ENCODE data around the gene TSEN34.
"Not testable (repeated sequence)": the region's sequence is repeated elsewhere in the genome, so short reads cannot be mapped to it uniquely, and the experiment has no call there.

Gene TSEN34

DNA sequence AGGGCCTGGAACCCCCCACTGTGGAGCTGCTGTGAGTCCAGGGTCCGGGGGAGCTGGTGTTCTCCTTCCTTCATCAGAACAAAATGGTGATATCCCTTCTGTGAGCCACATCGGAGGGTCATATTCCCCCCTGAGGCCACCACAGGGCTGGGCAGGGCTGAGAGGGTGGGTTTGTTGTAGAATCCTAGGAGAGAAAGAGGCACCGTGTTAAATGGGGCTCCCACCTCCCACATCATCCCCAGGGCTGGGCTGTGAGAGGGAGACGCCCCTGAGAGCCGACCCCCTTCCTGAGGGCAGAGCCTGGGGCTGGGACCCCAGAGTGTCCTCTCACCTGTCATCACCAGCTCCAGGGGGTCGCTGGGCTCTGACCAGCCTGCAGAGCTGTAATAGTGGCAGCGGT, 30.8 kb downstream of the TSEN34 start:
- H4K20me1 ChIP-seq (ENCODE audit: control insufficient read depth, insufficient read depth, low read depth, low read length); H3K4me1 ChIP-seq (ENCODE audit: control insufficient read depth, low read length); H3K4me3 ChIP-seq (ENCODE audit: low read length); H3K9me3 ChIP-seq (ENCODE audit: control insufficient read depth, insufficient read depth, low read length); H3K27me3 ChIP-seq (ENCODE audit: control insufficient read depth, low read length); H3K79me2 ChIP-seq (ENCODE audit: control insufficient read depth, low read length); H3F3A ChIP-seq (ENCODE audit: control insufficient read depth, insufficient read depth); H3K27ac ChIP-seq (ENCODE audit: low read depth, low read length); H3K9me2 ChIP-seq (replicated peaks; ENCODE audit: control insufficient read depth, low read length); H3K4me2 ChIP-seq (ENCODE audit: low read length); H3K36me3 ChIP-seq (ENCODE audit: control insufficient read depth, low read length): not testable (repeated sequence)

DNA sequence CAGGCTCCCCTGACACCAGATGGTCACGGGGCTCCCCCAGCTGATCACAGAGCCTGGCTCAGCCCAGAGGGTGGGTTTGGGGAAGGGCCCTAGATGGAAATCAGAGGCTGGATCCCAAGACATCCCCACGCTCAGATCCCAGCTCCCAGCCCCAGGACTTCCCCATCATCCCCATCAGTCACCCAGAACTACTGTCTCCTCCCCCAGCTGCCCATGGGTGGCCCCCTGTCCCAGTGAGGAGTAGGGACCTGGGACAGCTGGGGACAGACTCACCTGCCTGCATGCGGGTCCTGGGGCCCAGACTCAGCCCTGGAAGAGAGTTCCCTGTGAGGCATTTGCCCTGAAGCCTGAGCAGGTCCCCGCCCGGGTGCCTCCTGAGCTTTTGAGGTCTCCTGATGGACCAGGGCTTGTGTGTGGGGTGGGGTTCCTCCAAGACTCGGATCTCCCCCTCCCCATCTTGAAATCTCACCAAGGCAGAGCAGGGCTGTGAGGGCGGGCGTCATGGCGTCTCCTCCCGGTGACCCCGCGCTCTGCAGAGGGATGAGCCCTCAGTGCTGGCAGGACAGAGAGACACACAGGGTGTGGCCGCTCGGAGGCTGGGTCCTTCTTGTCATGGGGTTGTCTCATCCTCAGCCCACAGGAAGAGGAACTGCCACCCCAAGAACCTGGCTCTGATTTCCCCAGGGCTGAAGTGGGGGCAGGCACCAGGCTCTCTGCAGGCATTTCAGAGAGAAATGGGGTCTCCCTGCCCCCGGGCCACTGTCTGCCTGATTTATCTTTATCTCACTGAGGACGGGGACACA, 31.6 kb downstream of the TSEN34 start, which contains the start of gene LILRB3:
TSS of gene LILRB3 (minus strand) at position 534 of the 803 bp plus-strand sequence. CDS start at position 503, 31 bp downstream.
- not testable (repeated sequence) for H3K36me3 ChIP-seq (ENCODE audit: control insufficient read depth, low read length); H4K20me1 ChIP-seq (ENCODE audit: control insufficient read depth, insufficient read depth, low read depth, low read length); H3K9me3 ChIP-seq (ENCODE audit: control insufficient read depth, insufficient read depth, low read length); H3K4me2 ChIP-seq (ENCODE audit: low read length); H3K79me2 ChIP-seq (ENCODE audit: control insufficient read depth, low read length); H3F3A ChIP-seq (ENCODE audit: control insufficient read depth, insufficient read depth); H3K4me3 ChIP-seq (ENCODE audit: low read length); H3K4me1 ChIP-seq (ENCODE audit: control insufficient read depth, low read length); H3K27ac ChIP-seq (ENCODE audit: low read depth, low read length); H3K27me3 ChIP-seq (ENCODE audit: control insufficient read depth, low read length); H3K9me2 ChIP-seq (replicated peaks; ENCODE audit: control insufficient read depth, low read length)

DNA sequence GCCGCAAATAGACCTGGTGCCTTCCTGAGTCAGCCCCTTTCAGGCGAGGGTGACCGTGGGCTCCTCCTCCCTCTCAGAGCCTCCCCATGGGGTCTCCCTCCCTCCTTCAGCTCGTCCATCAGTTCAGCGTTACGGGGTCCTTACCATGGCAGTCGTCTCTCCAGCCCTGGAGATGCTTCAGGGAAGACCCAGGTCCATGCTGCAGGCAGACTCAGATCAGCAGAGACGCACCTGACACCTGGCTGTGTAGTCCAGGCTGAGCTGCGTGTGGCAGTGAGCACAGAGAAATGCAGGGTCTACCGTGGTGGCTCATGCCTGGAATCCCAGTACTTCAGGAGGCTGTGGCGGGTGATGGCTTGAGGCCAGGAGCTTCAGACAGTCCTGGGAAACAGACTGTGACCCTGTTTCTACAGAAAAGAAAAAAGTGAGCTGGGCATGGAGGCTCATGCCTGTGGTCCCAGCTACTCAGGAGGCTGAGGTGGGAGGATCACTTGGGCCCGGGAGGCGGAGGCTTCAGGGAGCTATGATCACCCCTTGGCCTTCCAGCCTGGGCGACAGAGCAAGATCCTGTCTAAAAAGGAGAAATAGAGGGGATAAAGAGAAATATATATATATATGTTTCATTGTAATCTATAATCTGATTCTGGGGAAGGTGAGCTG, 32.3 kb downstream of the TSEN34 start:
- not testable (repeated sequence) for H3K4me2 ChIP-seq (ENCODE audit: low read length); H3K79me2 ChIP-seq (ENCODE audit: control insufficient read depth, low read length); H3K27ac ChIP-seq (ENCODE audit: low read depth, low read length); H3K9me3 ChIP-seq (ENCODE audit: control insufficient read depth, insufficient read depth, low read length); H3K4me3 ChIP-seq (ENCODE audit: low read length); H3F3A ChIP-seq (ENCODE audit: control insufficient read depth, insufficient read depth); H3K9me2 ChIP-seq (replicated peaks; ENCODE audit: control insufficient read depth, low read length); H3K4me1 ChIP-seq (ENCODE audit: control insufficient read depth, low read length); H3K36me3 ChIP-seq (ENCODE audit: control insufficient read depth, low read length); H4K20me1 ChIP-seq (ENCODE audit: control insufficient read depth, insufficient read depth, low read depth, low read length); H3K27me3 ChIP-seq (ENCODE audit: control insufficient read depth, low read length)

DNA sequence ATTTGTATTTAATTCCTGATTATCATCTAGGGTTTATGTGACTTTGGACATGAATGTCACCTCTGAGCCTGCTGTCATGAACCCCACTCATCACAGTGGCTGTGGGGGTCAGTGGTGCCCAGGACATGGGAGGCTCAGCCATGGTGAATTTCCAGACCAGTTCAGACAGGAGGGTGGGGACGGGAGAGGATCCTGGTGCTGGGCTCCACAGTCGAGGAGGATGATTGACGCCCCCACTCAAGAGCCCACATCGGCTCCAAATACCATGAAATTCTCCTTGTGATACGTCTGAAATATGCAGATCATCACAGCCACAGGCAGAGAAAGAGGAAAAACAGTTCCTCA, 32.8 kb downstream of the TSEN34 start:
- not testable (repeated sequence) for H3K9me2 ChIP-seq (replicated peaks; ENCODE audit: control insufficient read depth, low read length); H3K27me3 ChIP-seq (ENCODE audit: control insufficient read depth, low read length); H3K4me2 ChIP-seq (ENCODE audit: low read length)

DNA sequence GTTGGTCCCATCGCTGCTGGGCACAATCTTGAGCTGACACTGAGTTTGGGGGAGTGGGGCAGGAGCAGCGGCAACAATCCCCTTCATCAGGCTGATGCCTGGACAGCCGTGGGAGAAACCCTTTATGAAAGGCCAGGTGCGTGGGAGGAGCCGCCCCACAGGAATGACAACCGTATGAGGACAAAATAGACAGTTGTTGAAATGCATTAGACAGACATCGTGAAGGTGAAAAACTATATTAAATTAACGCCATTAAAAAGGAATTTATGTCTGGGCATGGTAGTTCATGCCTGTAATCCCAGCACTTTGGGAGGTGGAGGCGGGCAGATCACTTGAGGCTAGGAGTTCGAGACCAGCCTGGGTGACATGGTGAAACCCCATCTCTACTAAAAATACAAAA, 33.5 kb downstream of the TSEN34 start:
- not testable (repeated sequence) for H3K36me3 ChIP-seq (ENCODE audit: control insufficient read depth, low read length); H3K9me2 ChIP-seq (replicated peaks; ENCODE audit: control insufficient read depth, low read length); H3K4me3 ChIP-seq (ENCODE audit: low read length); H3K79me2 ChIP-seq (ENCODE audit: control insufficient read depth, low read length); H4K20me1 ChIP-seq (ENCODE audit: control insufficient read depth, insufficient read depth, low read depth, low read length); H3K27me3 ChIP-seq (ENCODE audit: control insufficient read depth, low read length); H3K4me2 ChIP-seq (ENCODE audit: low read length); H3K9me3 ChIP-seq (ENCODE audit: control insufficient read depth, insufficient read depth, low read length); H3F3A ChIP-seq (ENCODE audit: control insufficient read depth, insufficient read depth); H3K4me1 ChIP-seq (ENCODE audit: control insufficient read depth, low read length); H3K27ac ChIP-seq (ENCODE audit: low read depth, low read length)

More for the DNA sequence above, 32.8 kb downstream of the TSEN34 start:
- H3K36me3 ChIP-seq (ENCODE audit: control insufficient read depth, low read length); H3K9me3 ChIP-seq (ENCODE audit: control insufficient read depth, insufficient read depth, low read length); H4K20me1 ChIP-seq (ENCODE audit: control insufficient read depth, insufficient read depth, low read depth, low read length); H3K4me1 ChIP-seq (ENCODE audit: control insufficient read depth, low read length); H3K79me2 ChIP-seq (ENCODE audit: control insufficient read depth, low read length); H3K4me3 ChIP-seq (ENCODE audit: low read length); H3K27ac ChIP-seq (ENCODE audit: low read depth, low read length); H3F3A ChIP-seq (ENCODE audit: control insufficient read depth, insufficient read depth): not testable (repeated sequence)

DNA sequence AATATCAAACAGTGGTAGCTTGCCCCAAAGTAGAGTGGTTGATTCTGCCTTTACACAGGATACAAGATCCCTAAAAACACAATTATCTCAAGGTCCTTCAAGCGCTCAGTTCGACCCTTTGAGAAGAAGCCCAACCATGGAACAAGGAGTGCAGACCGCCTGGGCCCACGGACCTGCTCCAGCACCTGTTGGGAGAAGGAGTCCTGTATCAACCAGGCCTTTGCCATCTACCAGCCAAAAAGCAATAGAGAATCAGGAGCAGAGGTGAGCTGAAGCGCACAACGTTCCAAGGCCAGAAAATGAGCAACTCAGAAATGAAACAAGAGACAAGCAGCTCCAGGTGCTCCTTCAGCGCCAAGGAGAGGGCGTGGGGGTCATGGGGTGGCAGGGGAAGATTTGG, 38.0 kb downstream of the TSEN34 start:
- Histone ChIP-seq H3K27me3 (ENCODE audit: control insufficient read depth, low read length) (peaks cover 21% of the 10 kb centered on the region), H3F3A (ENCODE audit: control insufficient read depth, insufficient read depth) (peaks cover 5% of the 10 kb centered on the region), H3K9me3 (ENCODE audit: control insufficient read depth, insufficient read depth, low read length) (no peaks in the 10 kb centered on the region), H4K20me1 (ENCODE audit: control insufficient read depth, insufficient read depth, low read depth, low read length) (no peaks in the 10 kb centered on the region), H3K4me1 (ENCODE audit: control insufficient read depth, low read length) (no peaks in the 10 kb centered on the region), H3K4me3 (ENCODE audit: low read length) (no peak overlapping the region), H3K79me2 (ENCODE audit: control insufficient read depth, low read length) (no peaks in the 10 kb centered on the region), H3K36me3 (ENCODE audit: control insufficient read depth, low read length) (no peaks in the 10 kb centered on the region), H3K9me2 (replicated peaks; ENCODE audit: control insufficient read depth, low read length) (no peaks in the 10 kb centered on the region), H3K27ac (ENCODE audit: low read depth, low read length) (no peak overlapping the region), H3K4me2 (ENCODE audit: low read length) (no peak overlapping the region)
- TF ChIP-seq EZH2phosphoT487 (IDR thresholded peaks at IDR 0.05; ENCODE audit: borderline replicate concordance, low read length), result no peak
- TF ChIP-seq, protein P1, sequence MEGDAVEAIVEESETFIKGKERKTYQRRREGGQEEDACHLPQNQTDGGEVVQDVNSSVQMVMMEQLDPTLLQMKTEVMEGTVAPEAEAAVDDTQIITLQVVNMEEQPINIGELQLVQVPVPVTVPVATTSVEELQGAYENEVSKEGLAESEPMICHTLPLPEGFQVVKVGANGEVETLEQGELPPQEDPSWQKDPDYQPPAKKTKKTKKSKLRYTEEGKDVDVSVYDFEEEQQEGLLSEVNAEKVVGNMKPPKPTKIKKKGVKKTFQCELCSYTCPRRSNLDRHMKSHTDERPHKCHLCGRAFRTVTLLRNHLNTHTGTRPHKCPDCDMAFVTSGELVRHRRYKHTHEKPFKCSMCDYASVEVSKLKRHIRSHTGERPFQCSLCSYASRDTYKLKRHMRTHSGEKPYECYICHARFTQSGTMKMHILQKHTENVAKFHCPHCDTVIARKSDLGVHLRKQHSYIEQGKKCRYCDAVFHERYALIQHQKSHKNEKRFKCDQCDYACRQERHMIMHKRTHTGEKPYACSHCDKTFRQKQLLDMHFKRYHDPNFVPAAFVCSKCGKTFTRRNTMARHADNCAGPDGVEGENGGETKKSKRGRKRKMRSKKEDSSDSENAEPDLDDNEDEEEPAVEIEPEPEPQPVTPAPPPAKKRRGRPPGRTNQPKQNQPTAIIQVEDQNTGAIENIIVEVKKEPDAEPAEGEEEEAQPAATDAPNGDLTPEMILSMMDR (IDR thresholded peaks at IDR 0.05; ENCODE audit: low read depth, low read length, poor library complexity, severe bottlenecking), result no peak
